Esophagus muscularis mucosa (tissue), 4 donors: ENCODE results near the gene PDE4A. TPM values are rescaled to one million over a fixed set of nuclear protein-coding genes. Genes with fewer than 3 reads are reported as not detected.
"Not testable (repeated sequence)": the region's sequence is repeated elsewhere in the genome, so short reads cannot be mapped to it uniquely, and the experiment has no call there.

Experiments
- DNase-seq: peaks from one replicate; pipeline ENCODE4 v3.0.0-alpha.2; 2017; ENCODE audit errors: extremely low spot score
- H3K27ac ChIP-seq, 4 donors: fragments of 200-600 bp; sonication (generic); replicated peaks in 1 of 4; 1 replicate in 3 of 4; 2 replicates in 1 of 4; pipeline ENCODE4 v1.5.1; 2016 to 2019; ENCODE audit warnings: mild to moderate bottlenecking in 1 of 4
- H3K27me3 ChIP-seq, 4 donors: fragments of 200-600 bp; sonication (generic); one replicate each; pipeline versions ENCODE4 v1.5.1 to v1.6.0; 2016 to 2019
- H3K36me3 ChIP-seq, 4 donors: fragments of 200-600 bp; sonication (generic); one replicate each; pipeline ENCODE4 v1.5.1; 2016 to 2019
- H3K4me1 ChIP-seq, 4 donors: fragments of 200-600 bp; sonication (generic); one replicate each; pipeline ENCODE4 v1.5.1; 2016 to 2019
- H3K4me3 ChIP-seq, 4 donors: fragments of 200-600 bp; sonication (generic); 1 replicate in 2 of 4; 2 replicates in 2 of 4; pipeline ENCODE4 v1.5.1; 2016 to 2019; ENCODE audit warnings: mild to moderate bottlenecking in 4 of 4, moderate library complexity in 1 of 4
- H3K9me3 ChIP-seq, 4 donors: fragments of 200-600 bp; sonication (generic); 1 replicate in 3 of 4; 2 replicates in 1 of 4; pipeline ENCODE4 v1.5.1; 2016 to 2019
- EP300 ChIP-seq: sonication (generic); formaldehyde crosslinking; IDR thresholded peaks from one replicate; pipeline ENCODE4 v1.6.1; 2017; ENCODE audit warnings: antibody characterized with exemption
- POLR2A ChIP-seq: fragments of 450-650 bp; IDR thresholded peaks from one replicate; pipeline ENCODE4 v1.6.1; 2017; ENCODE audit warnings: antibody characterized with exemption, moderate library complexity, mild to moderate bottlenecking, low read depth
- POLR2AphosphoS5 ChIP-seq, 2 donors: sonication (generic); formaldehyde crosslinking; IDR thresholded peaks; one replicate each; pipeline ENCODE4 v1.6.1; 2017; ENCODE audit warnings: antibody characterized with exemption in 2 of 2
- WGBS: methylation state at CpG from one replicate; pipeline ENCODE4 v1.1.5; 2018; 5-methylcytosine and 5-hydroxymethylcytosine counted together
- intact Hi-C: fragments of 100-400 bp; cut with DNase I; formaldehyde crosslinking; loops from one replicate; pipeline ENCODE4 v1.15.1; 2023
- total RNA-seq, 4 donors: library from RNA; depleted of rRNA; stranded (reverse); fragments of >200 nt; gene quantifications; one replicate each; pipeline versions ENCODE4 v1.1.0 to v1.2.1, GENCODE V29; 2016
- TF ChIP-seq, protein P1 (sequence below), 3 experiments: fragments of 200-600 bp in 2 of 3; fragments of 450-650 bp in 1 of 3; sonication (generic) in 2 of 3; IDR thresholded peaks; one replicate each; pipeline ENCODE4 v1.5.1; 2017 to 2019; ENCODE audit warnings: antibody characterized with exemption in 3 of 3, mild to moderate bottlenecking in 2 of 3, moderate library complexity in 1 of 3

PDE4A gene
- total RNA-seq, 4 donors from 2014 or later = 11.6 to 24.5 (median 14.1) TPM

DNA sequence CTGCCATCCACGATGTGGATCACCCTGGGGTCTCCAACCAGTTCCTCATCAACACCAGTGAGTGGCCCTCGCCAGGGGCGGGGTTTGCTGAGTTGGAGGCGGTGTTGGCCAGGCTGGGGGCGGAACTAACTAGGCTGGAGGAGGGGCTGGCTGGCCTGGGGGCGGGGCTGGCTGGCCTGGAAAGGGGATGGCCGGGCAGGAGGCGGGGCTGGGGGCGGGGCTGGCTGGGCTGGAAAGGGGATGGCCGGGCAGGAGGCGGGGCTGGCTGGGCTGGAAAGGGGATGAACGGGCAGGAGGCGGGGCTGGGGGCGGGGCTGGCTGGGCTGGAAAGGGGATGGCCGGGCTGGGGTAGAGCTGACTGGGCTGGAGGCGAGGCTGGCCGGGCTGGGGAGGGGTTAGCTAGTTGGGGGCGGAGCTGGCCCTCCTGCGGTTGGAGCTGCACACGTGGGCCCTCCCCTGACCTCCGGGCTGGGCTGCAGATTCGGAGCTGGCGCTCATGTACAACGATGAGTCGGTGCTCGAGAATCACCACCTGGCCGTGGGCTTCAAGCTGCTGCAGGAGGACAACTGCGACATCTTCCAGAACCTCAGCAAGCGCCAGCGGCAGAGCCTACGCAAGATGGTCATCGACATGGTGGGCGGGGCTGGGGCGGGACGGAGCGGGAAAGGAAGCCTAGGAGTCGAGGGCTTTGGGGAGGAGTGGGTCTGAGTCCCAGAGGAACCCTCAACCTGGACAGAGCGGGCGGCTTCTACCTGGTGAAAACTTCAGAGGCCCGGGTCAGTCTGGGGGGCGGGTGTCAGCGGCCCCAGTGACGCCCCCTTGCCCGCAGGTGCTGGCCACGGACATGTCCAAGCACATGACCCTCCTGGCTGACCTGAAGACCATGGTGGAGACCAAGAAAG is 41.0 kb downstream of the PDE4A start:
- no peaks in the 10 kb centered on the region for H3K27me3 ChIP-seq
- 1% methylated on average over 14 of the region's 45 CpGs for WGBS
- peak overlapping the region; percentile 44 to 59 (median 46) for H3K4me3 ChIP-seq
- H3K4me1 ChIP-seq = peaks cover 7 to 14% (median 10%) of the 10 kb centered on the region in 4 donors
- H3K27ac ChIP-seq = peak overlapping the region in 3 of 4 donors; percentile 2 to 49 (median 34)
- peak; percentile 99 for DNase-seq
- no peaks in the 10 kb centered on the region for H3K9me3 ChIP-seq
- H3K36me3 ChIP-seq = peaks cover 12 to 34% (median 25%) of the 10 kb centered on the region in 4 donors
- intact Hi-C loops = no loop called here
- TF ChIP-seq, protein P1, sequence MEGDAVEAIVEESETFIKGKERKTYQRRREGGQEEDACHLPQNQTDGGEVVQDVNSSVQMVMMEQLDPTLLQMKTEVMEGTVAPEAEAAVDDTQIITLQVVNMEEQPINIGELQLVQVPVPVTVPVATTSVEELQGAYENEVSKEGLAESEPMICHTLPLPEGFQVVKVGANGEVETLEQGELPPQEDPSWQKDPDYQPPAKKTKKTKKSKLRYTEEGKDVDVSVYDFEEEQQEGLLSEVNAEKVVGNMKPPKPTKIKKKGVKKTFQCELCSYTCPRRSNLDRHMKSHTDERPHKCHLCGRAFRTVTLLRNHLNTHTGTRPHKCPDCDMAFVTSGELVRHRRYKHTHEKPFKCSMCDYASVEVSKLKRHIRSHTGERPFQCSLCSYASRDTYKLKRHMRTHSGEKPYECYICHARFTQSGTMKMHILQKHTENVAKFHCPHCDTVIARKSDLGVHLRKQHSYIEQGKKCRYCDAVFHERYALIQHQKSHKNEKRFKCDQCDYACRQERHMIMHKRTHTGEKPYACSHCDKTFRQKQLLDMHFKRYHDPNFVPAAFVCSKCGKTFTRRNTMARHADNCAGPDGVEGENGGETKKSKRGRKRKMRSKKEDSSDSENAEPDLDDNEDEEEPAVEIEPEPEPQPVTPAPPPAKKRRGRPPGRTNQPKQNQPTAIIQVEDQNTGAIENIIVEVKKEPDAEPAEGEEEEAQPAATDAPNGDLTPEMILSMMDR (IDR thresholded peaks at IDR 0.05) = no peak
- TF ChIP-seq POLR2A = no peak
- no peak for TF ChIP-seq EP300
- no peak for TF ChIP-seq POLR2AphosphoS5 (IDR thresholded peaks at IDR 0.05)

- H3K27ac ChIP-seq = peak overlapping the region in 1 of 4 donors; percentile 47
These were observed 41.7 kb downstream of the PDE4A start for GRCh38 chr19:10462042-10462441.

GRCh38 chr19:10462557-10462956 is 42.2 kb downstream of the PDE4A start:
- Histone ChIP-seq H3K9me3 (no peaks in the 10 kb centered on the region), H3K27ac (no peak overlapping the region)
- WGBS = 94% methylated on average over 4 of the region's 4 CpGs

More at GRCh38 chr19:10462042-10462441, 41.7 kb downstream of the PDE4A start:
- intact Hi-C loops, DNase-seq, H3K27me3 ChIP-seq, H3K9me3 ChIP-seq: not testable (repeated sequence)
- Histone ChIP-seq H3K4me1 (peaks cover 7 to 14% (median 10%) of the 10 kb centered on the region in 4 donors), H3K4me3 (peak overlapping the region in 2 of 4 donors; percentile 44 to 59), H3K36me3 (peaks cover 12 to 41% (median 30%) of the 10 kb centered on the region in 4 donors)
- WGBS = 88% methylated on average over 14 of the region's 15 CpGs

DNA sequence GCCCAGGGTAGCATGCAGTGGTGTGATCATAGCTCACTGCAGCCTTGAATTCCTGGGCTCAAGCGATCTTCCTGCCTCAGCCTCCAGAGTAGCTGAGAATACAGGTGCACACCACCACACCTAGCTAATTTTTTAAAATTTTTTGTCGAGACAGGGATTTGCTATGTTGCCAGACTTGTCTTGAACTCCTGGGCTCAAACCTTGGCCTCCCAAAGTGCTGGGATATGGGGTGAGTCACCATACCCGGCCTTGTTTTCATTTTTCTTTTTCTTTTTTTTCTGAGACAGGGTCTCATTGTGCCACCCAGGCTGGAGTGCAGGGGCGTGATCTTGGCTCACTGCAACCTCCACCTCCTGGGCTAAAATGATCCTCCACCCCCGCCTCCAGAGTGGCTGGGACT is 44.1 kb downstream of the PDE4A start:
- 89% methylated on average over 5 of the region's 5 CpGs for WGBS

More at GRCh38 chr19:10462557-10462956, 42.2 kb downstream of the PDE4A start:
- no peak for DNase-seq
- Histone ChIP-seq H3K4me3 (no peak overlapping the region), H3K27me3 (no peaks in the 10 kb centered on the region), H3K4me1 (peaks cover 7 to 14% (median 10%) of the 10 kb centered on the region in 4 donors), H3K36me3 (peaks cover 12 to 45% (median 35%) of the 10 kb centered on the region in 4 donors)
- intact Hi-C loops = no loop called here
- no peak for TF ChIP-seq POLR2A
- no peak for TF ChIP-seq POLR2AphosphoS5 (IDR thresholded peaks at IDR 0.05)
- no peak for TF ChIP-seq EP300
- TF ChIP-seq, protein P1 (IDR thresholded peaks at IDR 0.05) = no peak

GRCh38 chr19:10467104-10467706 is 46.9 kb downstream of the PDE4A start:
- Histone ChIP-seq H3K27ac (no peak overlapping the region), H3K36me3 (peaks cover 12 to 42% (median 32%) of the 10 kb centered on the region in 4 donors), H3K4me3 (no peak overlapping the region), H3K4me1 (no peaks in the 10 kb centered on the region), H3K9me3 (no peaks in the 10 kb centered on the region), H3K27me3 (no peaks in the 10 kb centered on the region)
- intact Hi-C loops = no loop called here
- WGBS = 87% methylated on average over 11 of the region's 20 CpGs
- DNase-seq = no peak
- TF ChIP-seq, protein P1 (IDR thresholded peaks at IDR 0.05) = no peak
- TF ChIP-seq POLR2AphosphoS5 (IDR thresholded peaks at IDR 0.05) (no peak), POLR2A (no peak), EP300 (no peak)

More for the DNA sequence above, 44.1 kb downstream of the PDE4A start:
- DNase-seq = no peak
- H3K4me1 ChIP-seq = peaks cover 7 to 14% (median 10%) of the 10 kb centered on the region in 4 donors
- no peak overlapping the region for H3K4me3 ChIP-seq
- no peaks in the 10 kb centered on the region for H3K9me3 ChIP-seq
- no peaks in the 10 kb centered on the region for H3K27me3 ChIP-seq
- H3K36me3 ChIP-seq = peaks cover 12 to 42% (median 32%) of the 10 kb centered on the region in 4 donors
- no peak for TF ChIP-seq EP300
- H3K27ac ChIP-seq = no peak overlapping the region
- intact Hi-C loops = no loop called here
